Stimulated activated naive CD8-positive, alpha-beta T cell treated with anti-CD3 and anti-CD28 coated beads, Interleukin-15, Interleukin-2, amounts not matched to agents 100 ng/mL and 50 ng/mL, for 24 hours (primary cell): ENCODE measurements around the gene ERBB4.
"Not testable (repeated sequence)": the region's sequence is repeated elsewhere in the genome, so short reads cannot be mapped to it uniquely, and the experiment has no call there.

ENCODE experiments used
- H3K27ac Mint-ChIP-seq: one replicate; pipeline ENCODE4 v1.8.0; 2021; ENCODE audit warnings: mild to moderate bottlenecking, mixed read lengths
- H3K27me3 Mint-ChIP-seq: one replicate; pipeline ENCODE4 v1.8.0; 2021; ENCODE audit warnings: mixed read lengths
- H3K36me3 Mint-ChIP-seq: one replicate; pipeline ENCODE4 v1.8.0; 2021; ENCODE audit warnings: low read depth, mixed read lengths
- H3K4me1 Mint-ChIP-seq: one replicate; pipeline ENCODE4 v1.8.0; 2021; ENCODE audit warnings: low read depth, mixed read lengths
- H3K4me3 Mint-ChIP-seq: one replicate; pipeline ENCODE4 v1.8.0; 2021; ENCODE audit warnings: mild to moderate bottlenecking, mixed read lengths
- H3K9me3 Mint-ChIP-seq: one replicate; pipeline ENCODE4 v1.8.0; 2021; ENCODE audit warnings: mixed read lengths

ERBB4 gene

GRCh38 chr2:212284166-212284565 lies 254.4 kb downstream of the ERBB4 start:
- Mint-ChIP-seq H3K27me3 (no peaks in the 10 kb centered on the region), H3K36me3 (no peaks in the 10 kb centered on the region), H3K4me3 (no peak overlapping the region), H3K27ac (no peak overlapping the region), H3K4me1 (no peaks in the 10 kb centered on the region), H3K9me3 (no peaks in the 10 kb centered on the region)

- Mint-ChIP-seq H3K36me3 (no peaks in the 10 kb centered on the region), H3K27me3 (no peaks in the 10 kb centered on the region), H3K4me3 (no peak overlapping the region), H3K9me3 (no peaks in the 10 kb centered on the region), H3K4me1 (no peaks in the 10 kb centered on the region), H3K27ac (no peak overlapping the region)
Measured at GRCh38 chr2:212282671-212283261, 255.8 kb downstream of the ERBB4 start.

GRCh38 chr2:212276813-212277212 lies 261.8 kb downstream of the ERBB4 start:
- H3K27ac Mint-ChIP-seq = no peak overlapping the region
- no peaks in the 10 kb centered on the region for H3K27me3 Mint-ChIP-seq
- H3K4me1 Mint-ChIP-seq = no peaks in the 10 kb centered on the region
- H3K9me3 Mint-ChIP-seq = peaks cover 4% of the 10 kb centered on the region
- H3K4me3 Mint-ChIP-seq = no peak overlapping the region
- no peaks in the 10 kb centered on the region for H3K36me3 Mint-ChIP-seq

- no peaks in the 10 kb centered on the region for H3K4me1 Mint-ChIP-seq
- H3K27me3 Mint-ChIP-seq = no peaks in the 10 kb centered on the region
- H3K9me3 Mint-ChIP-seq = peaks cover 4% of the 10 kb centered on the region
- H3K27ac Mint-ChIP-seq = no peak overlapping the region
- no peaks in the 10 kb centered on the region for H3K36me3 Mint-ChIP-seq
- H3K4me3 Mint-ChIP-seq = no peak overlapping the region
Measured at GRCh38 chr2:212274215-212274614, 264.4 kb downstream of the ERBB4 start.

GRCh38 chr2:212271583-212271982 lies 267.0 kb downstream of the ERBB4 start:
- H3K4me3 Mint-ChIP-seq = no peak overlapping the region
- H3K4me1 Mint-ChIP-seq = no peaks in the 10 kb centered on the region
- H3K27me3 Mint-ChIP-seq = no peaks in the 10 kb centered on the region

GRCh38 chr2:212269005-212269404 lies 269.6 kb downstream of the ERBB4 start:
- H3K4me3 Mint-ChIP-seq = no peak overlapping the region
- no peaks in the 10 kb centered on the region for H3K27me3 Mint-ChIP-seq
- H3K36me3 Mint-ChIP-seq = no peaks in the 10 kb centered on the region
- H3K9me3 Mint-ChIP-seq = no peaks in the 10 kb centered on the region
- H3K27ac Mint-ChIP-seq = no peak overlapping the region
- no peaks in the 10 kb centered on the region for H3K4me1 Mint-ChIP-seq

More at GRCh38 chr2:212271583-212271982, 267.0 kb downstream of the ERBB4 start:
- H3K9me3 Mint-ChIP-seq = no peaks in the 10 kb centered on the region
- H3K27ac Mint-ChIP-seq = no peak overlapping the region
- H3K36me3 Mint-ChIP-seq = no peaks in the 10 kb centered on the region

- no peaks in the 10 kb centered on the region for H3K4me1 Mint-ChIP-seq
- H3K27ac Mint-ChIP-seq = no peak overlapping the region
- H3K36me3 Mint-ChIP-seq = no peaks in the 10 kb centered on the region
- H3K4me3 Mint-ChIP-seq = no peak overlapping the region
- H3K9me3 Mint-ChIP-seq = peaks cover 3% of the 10 kb centered on the region
- H3K27me3 Mint-ChIP-seq = no peaks in the 10 kb centered on the region
Measured at GRCh38 chr2:212266297-212266696, 272.3 kb downstream of the ERBB4 start.

- H3K36me3 Mint-ChIP-seq = no peaks in the 10 kb centered on the region
- H3K4me1 Mint-ChIP-seq = no peaks in the 10 kb centered on the region
- peaks cover 3% of the 10 kb centered on the region for H3K9me3 Mint-ChIP-seq
Measured at GRCh38 chr2:212265777-212266176, 272.8 kb downstream of the ERBB4 start.

GRCh38 chr2:212264187-212264586 lies 274.4 kb downstream of the ERBB4 start:
- H3K27ac Mint-ChIP-seq = no peak overlapping the region

More at GRCh38 chr2:212265777-212266176, 272.8 kb downstream of the ERBB4 start:
- H3K27me3 Mint-ChIP-seq = no peaks in the 10 kb centered on the region
- no peak overlapping the region for H3K27ac Mint-ChIP-seq
- no peak overlapping the region for H3K4me3 Mint-ChIP-seq

GRCh38 chr2:212259226-212259625 lies 279.4 kb downstream of the ERBB4 start:
- no peaks in the 10 kb centered on the region for H3K4me1 Mint-ChIP-seq
- H3K27me3 Mint-ChIP-seq = no peaks in the 10 kb centered on the region
- no peaks in the 10 kb centered on the region for H3K36me3 Mint-ChIP-seq
- H3K4me3 Mint-ChIP-seq = no peak overlapping the region
- peaks cover 3% of the 10 kb centered on the region for H3K9me3 Mint-ChIP-seq
- H3K27ac Mint-ChIP-seq = no peak overlapping the region

More at GRCh38 chr2:212264187-212264586, 274.4 kb downstream of the ERBB4 start:
- H3K4me1 Mint-ChIP-seq = no peaks in the 10 kb centered on the region
- H3K27me3 Mint-ChIP-seq = no peaks in the 10 kb centered on the region
- H3K4me3 Mint-ChIP-seq = no peak overlapping the region
- H3K36me3 Mint-ChIP-seq = no peaks in the 10 kb centered on the region
- peaks cover 3% of the 10 kb centered on the region for H3K9me3 Mint-ChIP-seq

GRCh38 chr2:212254339-212254738 lies 284.3 kb downstream of the ERBB4 start:
- Mint-ChIP-seq H3K27ac (no peak overlapping the region), H3K36me3 (no peaks in the 10 kb centered on the region)

GRCh38 chr2:212249451-212249850 lies 289.2 kb downstream of the ERBB4 start:
- Mint-ChIP-seq H3K9me3 (peaks cover 3% of the 10 kb centered on the region), H3K27ac (no peak overlapping the region), H3K36me3 (no peaks in the 10 kb centered on the region), H3K4me1 (no peaks in the 10 kb centered on the region), H3K4me3 (no peak overlapping the region), H3K27me3 (no peaks in the 10 kb centered on the region)

More at GRCh38 chr2:212254339-212254738, 284.3 kb downstream of the ERBB4 start:
- Mint-ChIP-seq H3K4me3 (no peak overlapping the region), H3K9me3 (no peaks in the 10 kb centered on the region), H3K4me1 (no peaks in the 10 kb centered on the region), H3K27me3 (no peaks in the 10 kb centered on the region)

GRCh38 chr2:212245880-212246279 lies 292.7 kb downstream of the ERBB4 start:
- no peaks in the 10 kb centered on the region for H3K4me1 Mint-ChIP-seq
- no peaks in the 10 kb centered on the region for H3K27me3 Mint-ChIP-seq
- no peaks in the 10 kb centered on the region for H3K36me3 Mint-ChIP-seq
- H3K4me3 Mint-ChIP-seq = no peak overlapping the region
- peaks cover 3% of the 10 kb centered on the region for H3K9me3 Mint-ChIP-seq
- no peak overlapping the region for H3K27ac Mint-ChIP-seq

GRCh38 chr2:212242724-212243123 lies 295.9 kb downstream of the ERBB4 start:
- Mint-ChIP-seq H3K4me1 (no peaks in the 10 kb centered on the region), H3K27ac (no peak overlapping the region), H3K27me3 (no peaks in the 10 kb centered on the region), H3K9me3 (peaks cover 3% of the 10 kb centered on the region), H3K36me3 (no peaks in the 10 kb centered on the region), H3K4me3 (no peak overlapping the region)

- not testable (repeated sequence) for H3K4me1 Mint-ChIP-seq, H3K36me3 Mint-ChIP-seq, H3K27me3 Mint-ChIP-seq, H3K27ac Mint-ChIP-seq, H3K4me3 Mint-ChIP-seq, H3K9me3 Mint-ChIP-seq
Measured at GRCh38 chr2:212238152-212238551, 300.4 kb downstream of the ERBB4 start.

- Mint-ChIP-seq H3K27ac (no peak overlapping the region), H3K9me3 (no peaks in the 10 kb centered on the region), H3K27me3 (no peaks in the 10 kb centered on the region), H3K36me3 (no peaks in the 10 kb centered on the region), H3K4me3 (no peak overlapping the region), H3K4me1 (no peaks in the 10 kb centered on the region)
Measured at GRCh38 chr2:212237350-212238095, 301.1 kb downstream of the ERBB4 start.
